Medulla oblongata (tissue), 1 donor: ENCODE results near the gene ST7.

Experiments used
- DNase-seq: peaks from one replicate; pipeline ENCODE4 v3.0.0-alpha.2; 2015; ENCODE audit errors: extremely low spot score

ST7 gene

GRCh38 chr7:117065571-117066150, 112.4 kb downstream of the ST7 start:
- DNase-seq: no peak

- peak; percentile 25 for DNase-seq
Measured at GRCh38 chr7:117066668-117067067, 113.4 kb downstream of the ST7 start.

GRCh38 chr7:117067340-117067739, 114.0 kb downstream of the ST7 start:
- no peak for DNase-seq

- DNase-seq: peak; percentile 55
Measured at GRCh38 chr7:117068511-117069145, 115.3 kb downstream of the ST7 start.

DNA sequence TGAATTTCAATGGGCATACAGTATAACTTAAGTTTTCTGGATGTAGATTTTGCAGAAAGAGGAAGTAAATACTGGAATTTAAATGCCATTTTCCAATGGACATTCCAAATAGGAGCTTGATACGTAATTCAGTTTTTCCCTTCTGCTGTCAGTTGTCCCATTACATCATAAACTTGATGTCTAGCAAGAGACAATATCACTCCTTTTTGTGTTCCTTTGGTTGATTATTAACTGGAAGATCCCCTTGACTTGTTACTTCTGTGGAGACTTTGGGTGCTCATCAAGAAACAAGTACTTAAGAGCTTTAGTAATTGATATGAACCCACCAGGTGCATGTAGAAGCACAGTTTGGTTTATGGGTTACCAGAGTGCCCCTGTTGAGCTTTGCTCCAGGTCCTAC, 116.1 kb downstream of the ST7 start:
- no peak for DNase-seq

DNA sequence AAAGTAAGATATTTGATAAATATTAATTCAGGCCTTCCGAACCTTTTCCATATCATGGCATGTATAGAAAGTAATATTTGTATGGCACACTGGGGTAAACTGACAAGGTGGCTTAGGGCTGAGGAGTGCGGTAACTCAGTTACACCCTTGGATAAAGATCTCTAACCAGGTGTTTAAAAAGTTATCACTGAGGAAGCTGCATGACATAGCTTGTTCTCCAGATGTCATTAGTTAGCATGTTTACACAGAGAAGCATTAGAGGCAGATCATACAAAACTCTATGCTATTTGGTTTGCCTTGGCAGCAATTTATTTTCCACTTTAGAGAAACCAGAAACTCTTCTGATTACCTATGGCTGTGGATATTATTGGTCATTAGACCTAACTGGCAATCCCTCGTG, 118.2 kb downstream of the ST7 start:
- no peak for DNase-seq

DNA sequence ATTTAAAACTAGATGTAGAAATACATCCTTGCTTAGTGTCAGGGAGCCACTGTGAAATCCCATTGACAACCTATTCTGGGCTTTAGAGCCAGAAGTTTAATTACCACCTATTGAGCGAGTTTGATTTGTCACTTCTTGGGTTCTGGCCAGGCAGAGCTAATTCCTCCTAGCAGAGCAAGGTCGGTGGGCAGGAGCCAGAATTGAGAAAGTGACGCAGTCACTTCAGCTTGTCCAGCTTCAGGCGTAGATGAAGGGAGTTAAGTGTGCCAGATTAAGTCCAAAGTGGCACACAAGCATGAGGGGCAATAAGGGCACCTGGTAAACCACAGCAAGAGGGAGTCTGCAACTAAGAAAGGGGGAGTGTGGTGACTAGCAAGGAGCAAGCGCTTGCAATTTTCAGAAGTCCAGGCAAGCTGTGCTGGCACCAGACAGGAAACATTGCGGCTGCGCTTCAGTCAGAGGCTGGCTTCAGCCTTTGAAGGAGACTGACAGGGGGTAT, 119.4 kb downstream of the ST7 start:
- peak; percentile 89 for DNase-seq

- no peak for DNase-seq
Measured at GRCh38 chr7:117074378-117074777, 121.1 kb downstream of the ST7 start.

GRCh38 chr7:117075934-117076333, 122.6 kb downstream of the ST7 start:
- no peak for DNase-seq

GRCh38 chr7:117076426-117076943, 123.2 kb downstream of the ST7 start:
- no peak for DNase-seq

DNA sequence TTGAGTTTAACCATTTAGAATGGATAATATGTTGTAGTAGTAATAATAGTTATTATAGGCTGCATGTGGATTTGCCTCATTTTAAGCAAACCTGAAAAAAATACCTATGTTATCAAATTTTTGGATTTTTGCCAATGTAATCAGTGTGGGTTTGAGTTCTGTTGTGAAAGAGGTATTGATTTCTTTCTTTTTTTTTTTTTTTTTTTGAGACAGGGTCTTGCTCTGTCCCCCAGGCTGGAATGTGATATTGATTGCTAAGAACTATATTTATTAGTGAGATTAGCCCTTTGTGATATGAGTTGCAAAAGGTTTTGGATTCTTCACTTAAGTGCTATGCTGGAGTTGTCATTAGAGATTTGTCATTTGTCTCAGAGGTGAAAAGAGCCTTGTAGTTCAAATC, 124.4 kb downstream of the ST7 start:
- DNase-seq: no peak

- DNase-seq: no peak
Measured at GRCh38 chr7:117082647-117083046, 129.3 kb downstream of the ST7 start.

DNA sequence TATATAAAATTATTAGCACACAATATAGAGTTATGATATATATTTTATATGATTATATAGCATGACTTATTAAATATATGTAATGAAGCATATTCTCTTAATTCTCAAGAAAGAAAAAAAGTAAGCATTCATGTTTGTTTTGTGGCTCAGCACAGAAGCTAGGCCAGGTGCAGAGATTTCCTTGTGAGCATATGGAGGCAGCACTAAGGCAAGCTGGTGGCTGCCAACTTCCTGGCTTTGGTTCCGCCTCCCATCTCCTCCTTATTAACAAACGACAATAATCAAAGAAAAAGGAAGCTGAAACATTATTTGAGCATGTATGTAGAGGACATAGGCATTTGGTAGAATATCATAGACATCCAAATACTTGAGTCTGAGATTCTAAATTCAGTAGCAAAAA, 130.3 kb downstream of the ST7 start:
- DNase-seq: no peak

- no peak for DNase-seq
Measured at GRCh38 chr7:117084286-117084685, 131.0 kb downstream of the ST7 start.

DNA sequence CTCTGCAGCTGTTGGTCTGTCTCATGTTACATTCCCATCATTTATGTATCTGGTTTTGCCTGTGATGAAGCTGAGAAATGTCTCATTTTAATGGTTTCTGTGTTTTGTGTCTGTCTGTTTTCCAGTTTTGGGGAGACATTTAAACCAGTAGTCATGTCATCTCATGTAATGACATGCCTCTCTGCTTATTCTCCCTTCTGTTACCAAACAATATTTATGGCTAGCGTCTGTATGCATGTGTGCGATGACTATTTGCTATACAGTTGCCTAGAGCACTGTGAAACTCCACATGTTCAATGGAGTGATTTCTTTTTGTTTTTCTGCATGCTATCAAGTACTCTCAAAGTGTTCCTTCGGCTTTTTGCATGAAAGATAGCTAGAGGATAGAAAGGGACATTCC, 132.0 kb downstream of the ST7 start:
- DNase-seq: no peak

- DNase-seq: no peak
Measured at GRCh38 chr7:117085769-117086463, 132.6 kb downstream of the ST7 start.

GRCh38 chr7:117086788-117087187, 133.5 kb downstream of the ST7 start:
- no peak for DNase-seq

DNA sequence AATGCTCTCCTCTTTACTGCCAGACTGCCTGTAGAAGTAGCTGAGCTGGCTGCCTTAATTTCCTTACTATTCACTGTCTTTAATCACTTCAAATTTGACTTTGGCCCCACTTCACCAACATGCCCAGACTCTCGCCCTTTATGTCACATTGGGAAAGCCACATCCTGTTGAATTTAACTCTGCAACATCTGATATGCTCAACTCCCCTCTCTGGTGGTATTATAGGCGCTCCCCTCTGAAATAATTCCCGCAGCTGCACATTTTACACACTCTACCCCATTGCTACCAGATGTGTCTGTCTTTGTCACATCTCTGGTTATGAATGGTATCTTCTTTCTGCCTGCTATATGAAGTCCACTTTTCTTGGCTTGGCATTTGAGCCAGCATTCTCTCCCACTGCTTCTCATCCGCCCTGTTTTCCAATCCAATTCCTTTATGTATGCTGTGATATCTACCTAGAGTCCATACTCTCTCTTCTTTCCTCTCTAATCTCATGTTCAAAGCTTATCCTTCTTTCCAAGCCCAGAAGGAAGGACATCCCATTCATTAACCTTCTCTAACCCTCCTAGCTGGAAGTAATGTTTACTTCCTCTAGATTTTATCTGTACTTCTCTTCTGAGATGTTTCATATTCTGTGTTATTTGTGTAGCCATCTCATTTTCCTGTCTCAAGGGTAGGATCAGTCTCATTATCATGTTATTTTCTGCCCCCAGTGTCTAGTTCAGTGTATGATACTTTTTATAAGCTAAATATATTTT, 134.5 kb downstream of the ST7 start:
- DNase-seq: no peak

DNA sequence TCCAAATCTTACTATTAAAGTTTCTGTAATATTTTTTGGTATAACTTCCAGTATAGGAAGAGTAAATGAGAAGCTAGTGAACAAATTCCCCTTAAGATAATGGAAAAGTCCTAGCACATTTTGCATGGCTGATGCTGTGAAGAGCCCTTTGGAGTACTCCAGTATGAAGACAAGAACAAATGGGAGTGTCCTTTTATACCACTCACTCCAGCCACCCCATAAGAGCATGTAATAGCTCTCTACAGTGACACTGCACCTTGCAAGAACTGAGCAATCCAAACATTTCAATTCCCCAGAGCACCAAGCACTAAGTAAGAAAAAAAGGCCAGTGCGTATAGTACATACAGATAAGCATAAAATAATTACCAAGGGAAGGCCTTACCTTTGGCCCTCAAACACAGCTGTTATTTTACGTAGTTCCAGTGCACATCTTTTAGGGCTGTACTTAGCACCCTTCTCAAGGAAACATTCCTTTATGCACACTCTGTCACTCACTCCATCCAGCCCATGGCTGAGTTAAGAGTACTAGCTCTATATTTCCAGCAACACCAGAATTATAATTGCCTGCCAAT, 135.4 kb downstream of the ST7 start:
- no peak for DNase-seq

- no peak for DNase-seq
Measured at GRCh38 chr7:117090791-117091190, 137.5 kb downstream of the ST7 start.

- no peak for DNase-seq
Measured at GRCh38 chr7:117091721-117092120, 138.4 kb downstream of the ST7 start.

DNA sequence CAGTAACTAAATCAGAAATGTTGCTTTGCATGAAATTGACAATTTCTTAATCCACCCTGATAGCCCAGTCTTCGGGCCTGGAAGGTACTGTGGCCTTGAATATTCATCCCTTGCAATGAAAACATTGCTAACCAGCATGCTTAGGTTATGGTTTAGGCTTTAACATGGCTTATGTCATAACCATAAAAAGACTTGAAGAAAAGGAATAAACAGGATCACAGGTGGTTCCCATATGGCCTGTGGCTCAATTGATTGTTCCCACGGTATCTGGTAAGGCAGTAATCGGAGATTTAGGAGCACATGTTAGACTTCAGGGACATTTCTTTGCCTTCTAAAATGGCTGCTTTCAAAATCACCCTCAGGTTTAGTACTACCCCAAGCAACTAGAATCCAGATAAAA, 139.5 kb downstream of the ST7 start:
- DNase-seq: no peak
